ENCODE results near the gene ARGLU1. TPM values are rescaled to one million over a fixed set of nuclear protein-coding genes. Genes with fewer than 3 reads are reported as not detected.
A peak's percentile ranks its signal among the peaks of the same experiment; 100 is the strongest.

Gene ARGLU1
- total RNA-seq, 2 donors from 2014 or later: 156 to 163 TPM

GRCh38 chr13:106533101-106533942 is 34.6 kb downstream of the ARGLU1 start:
- H3K27ac Mint-ChIP-seq: no peak overlapping the region
- H3K36me3 Mint-ChIP-seq (ENCODE audit: low read depth): no peaks in the 10 kb centered on the region
- peaks cover 47% of the 10 kb centered on the region for H3K27me3 Mint-ChIP-seq
- no peaks in the 10 kb centered on the region for H3K9me3 ChIP-seq (ENCODE audit: control insufficient read depth, low read length, poor library complexity, severe bottlenecking)
- H3K4me3 Mint-ChIP-seq: peak overlapping the region; percentile 86
- ATAC-seq (no peak), DNase-seq (peak in 1 of 3 donors; percentile 11)
- peaks cover 19% of the 10 kb centered on the region for H3K4me1 Mint-ChIP-seq

GRCh38 chr13:106532111-106532929 is 35.6 kb downstream of the ARGLU1 start:
- no peaks in the 10 kb centered on the region for H3K36me3 Mint-ChIP-seq (ENCODE audit: low read depth)
- DNase-seq (no peak), ATAC-seq (no peak)
- H3K9me3 ChIP-seq (ENCODE audit: control insufficient read depth, low read length, poor library complexity, severe bottlenecking): no peaks in the 10 kb centered on the region
- peaks cover 53% of the 10 kb centered on the region for H3K27me3 Mint-ChIP-seq
- H3K4me3 Mint-ChIP-seq: no peak overlapping the region
- peaks cover 19% of the 10 kb centered on the region for H3K4me1 Mint-ChIP-seq
- H3K27ac Mint-ChIP-seq: no peak overlapping the region

GRCh38 chr13:106530980-106531481 is 36.9 kb downstream of the ARGLU1 start:
- Mint-ChIP-seq H3K4me1 (peaks cover 13% of the 10 kb centered on the region), H3K27me3 (peaks cover 66% of the 10 kb centered on the region), H3K4me3 (no peak overlapping the region), H3K36me3 (ENCODE audit: low read depth) (no peaks in the 10 kb centered on the region), H3K27ac (no peak overlapping the region)
- no peak for DNase-seq
- H3K9me3 ChIP-seq (ENCODE audit: control insufficient read depth, low read length, poor library complexity, severe bottlenecking): no peaks in the 10 kb centered on the region
- no peak for ATAC-seq

- peaks cover 13% of the 10 kb centered on the region for H3K4me1 Mint-ChIP-seq
- ATAC-seq: no peak
- no peak overlapping the region for H3K27ac Mint-ChIP-seq
- H3K36me3 Mint-ChIP-seq (ENCODE audit: low read depth): no peaks in the 10 kb centered on the region
- no peaks in the 10 kb centered on the region for H3K9me3 ChIP-seq (ENCODE audit: control insufficient read depth, low read length, poor library complexity, severe bottlenecking)
- no peak overlapping the region for H3K4me3 Mint-ChIP-seq
- H3K27me3 Mint-ChIP-seq: peaks cover 73% of the 10 kb centered on the region
- DNase-seq: no peak
These were observed 37.6 kb downstream of the ARGLU1 start for GRCh38 chr13:106530171-106530851.

- Mint-ChIP-seq H3K4me1 (peaks cover 13% of the 10 kb centered on the region), H3K27me3 (peaks cover 77% of the 10 kb centered on the region)
- ATAC-seq: no peak
These were observed 38.3 kb downstream of the ARGLU1 start for GRCh38 chr13:106529415-106530170.

GRCh38 chr13:106528718-106529414 is 39.1 kb downstream of the ARGLU1 start:
- H3K9me3 ChIP-seq (ENCODE audit: control insufficient read depth, low read length, poor library complexity, severe bottlenecking): no peaks in the 10 kb centered on the region
- peaks cover 12% of the 10 kb centered on the region for H3K4me1 Mint-ChIP-seq
- DNase-seq: no peak
- no peak for ATAC-seq
- H3K27ac Mint-ChIP-seq: no peak overlapping the region
- no peak overlapping the region for H3K4me3 Mint-ChIP-seq
- peaks cover 83% of the 10 kb centered on the region for H3K27me3 Mint-ChIP-seq
- no peaks in the 10 kb centered on the region for H3K36me3 Mint-ChIP-seq (ENCODE audit: low read depth)

More at GRCh38 chr13:106529415-106530170, 38.3 kb downstream of the ARGLU1 start:
- DNase-seq: no peak
- H3K9me3 ChIP-seq (ENCODE audit: control insufficient read depth, low read length, poor library complexity, severe bottlenecking): no peaks in the 10 kb centered on the region
- Mint-ChIP-seq H3K4me3 (no peak overlapping the region), H3K36me3 (ENCODE audit: low read depth) (no peaks in the 10 kb centered on the region), H3K27ac (no peak overlapping the region)

GRCh38 chr13:106527826-106528225 is 40.1 kb downstream of the ARGLU1 start:
- peaks cover 87% of the 10 kb centered on the region for H3K27me3 Mint-ChIP-seq
- no peak for DNase-seq
- H3K4me1 Mint-ChIP-seq: peaks cover 6% of the 10 kb centered on the region
- no peak for ATAC-seq
- H3K9me3 ChIP-seq (ENCODE audit: control insufficient read depth, low read length, poor library complexity, severe bottlenecking): no peaks in the 10 kb centered on the region
- H3K36me3 Mint-ChIP-seq (ENCODE audit: low read depth): no peaks in the 10 kb centered on the region
- no peak overlapping the region for H3K27ac Mint-ChIP-seq
- H3K4me3 Mint-ChIP-seq: no peak overlapping the region

- Mint-ChIP-seq H3K27me3 (peaks cover 87% of the 10 kb centered on the region), H3K4me1 (peaks cover 2% of the 10 kb centered on the region), H3K4me3 (no peak overlapping the region), H3K36me3 (ENCODE audit: low read depth) (no peaks in the 10 kb centered on the region), H3K27ac (no peak overlapping the region)
- H3K9me3 ChIP-seq (ENCODE audit: control insufficient read depth, low read length, poor library complexity, severe bottlenecking): no peaks in the 10 kb centered on the region
- ATAC-seq: no peak
- DNase-seq: no peak
These were observed 40.5 kb downstream of the ARGLU1 start for GRCh38 chr13:106527445-106527801.

- H3K9me3 ChIP-seq (ENCODE audit: control insufficient read depth, low read length, poor library complexity, severe bottlenecking): no peaks in the 10 kb centered on the region
These were observed 41.0 kb downstream of the ARGLU1 start for GRCh38 chr13:106526738-106527444.

GRCh38 chr13:106525865-106526264 is 42.1 kb downstream of the ARGLU1 start:
- no peaks in the 10 kb centered on the region for H3K9me3 ChIP-seq (ENCODE audit: control insufficient read depth, low read length, poor library complexity, severe bottlenecking)
- H3K4me1 Mint-ChIP-seq: peaks cover 2% of the 10 kb centered on the region
- peaks cover 87% of the 10 kb centered on the region for H3K27me3 Mint-ChIP-seq
- no peak overlapping the region for H3K27ac Mint-ChIP-seq
- ATAC-seq: no peak
- no peak overlapping the region for H3K4me3 Mint-ChIP-seq
- DNase-seq: no peak
- no peaks in the 10 kb centered on the region for H3K36me3 Mint-ChIP-seq (ENCODE audit: low read depth)

More at GRCh38 chr13:106526738-106527444, 41.0 kb downstream of the ARGLU1 start:
- Mint-ChIP-seq H3K27me3 (peaks cover 87% of the 10 kb centered on the region), H3K36me3 (ENCODE audit: low read depth) (no peaks in the 10 kb centered on the region), H3K4me3 (no peak overlapping the region), H3K4me1 (peaks cover 2% of the 10 kb centered on the region), H3K27ac (no peak overlapping the region)
- ATAC-seq (no peak), DNase-seq (no peak)

- no peaks in the 10 kb centered on the region for H3K9me3 ChIP-seq (ENCODE audit: control insufficient read depth, low read length, poor library complexity, severe bottlenecking)
- H3K4me3 Mint-ChIP-seq: no peak overlapping the region
- H3K36me3 Mint-ChIP-seq (ENCODE audit: low read depth): no peaks in the 10 kb centered on the region
- no peak for DNase-seq
- no peaks in the 10 kb centered on the region for H3K4me1 Mint-ChIP-seq
- H3K27ac Mint-ChIP-seq: no peak overlapping the region
- peaks cover 79% of the 10 kb centered on the region for H3K27me3 Mint-ChIP-seq
- no peak for ATAC-seq
These were observed 43.8 kb downstream of the ARGLU1 start for GRCh38 chr13:106524108-106524507.
